ENCODE results near the gene PRR15L. TPM values are rescaled to one million over a fixed set of nuclear protein-coding genes. Genes with fewer than 3 reads are reported as not detected.

PRR15L gene
- total RNA-seq, 1 experiment from 2014 or later: not detected

GRCh38 chr17:47949197-47949759 is 8.4 kb downstream of the PRR15L start:
- Histone ChIP-seq H3K9ac (ENCODE audit: extremely low read depth, insufficient read length, low read length) (no peak overlapping the region), H3K23me2 (ENCODE audit: insufficient read length, low read depth, low read length, poor library complexity, severe bottlenecking) (no peaks in the 10 kb centered on the region), H2AK5ac (ENCODE audit: insufficient read length, low read length) (no peak overlapping the region), H3K18ac (ENCODE audit: insufficient read length, low read depth, low read length) (no peak overlapping the region), H2BK5ac (ENCODE audit: insufficient read length, low read length) (no peak overlapping the region), H4K91ac (ENCODE audit: insufficient read length, low read depth, low read length) (no peak overlapping the region), H2AFZ (ENCODE audit: low read length) (no peak overlapping the region), H3T11ph (ENCODE audit: low read length) (no peak overlapping the region), H4K5ac (ENCODE audit: insufficient read length, low read depth, low read length) (no peak overlapping the region), H3K27me3 (ENCODE audit: insufficient read depth, low read length) (no peaks in the 10 kb centered on the region), H3K79me2 (ENCODE audit: insufficient read depth, low read length) (no peaks in the 10 kb centered on the region), H3K9me3 (ENCODE audit: control insufficient read depth, low read depth, low read length) (no peaks in the 10 kb centered on the region), H2BK15ac (ENCODE audit: low read depth, low read length) (no peak overlapping the region), H3K79me1 (ENCODE audit: insufficient read depth, low read depth, low read length, poor library complexity, severe bottlenecking) (no peaks in the 10 kb centered on the region), H2BK120ac (ENCODE audit: low read depth, low read length, poor library complexity, severe bottlenecking) (no peak overlapping the region), H3K14ac (ENCODE audit: insufficient read depth, low read length) (no peak overlapping the region), H4K8ac (replicated peaks; ENCODE audit: insufficient read length, low read depth, low read length) (no peak overlapping the region), H4K20me1 (ENCODE audit: control insufficient read depth, insufficient read depth, insufficient read length) (no peaks in the 10 kb centered on the region), H3K4me1 (ENCODE audit: insufficient read depth, low read length) (no peaks in the 10 kb centered on the region), H3K27ac (ENCODE audit: insufficient read length, low read depth, low read length) (no peak overlapping the region), H2BK20ac (ENCODE audit: low read depth, low read length, poor library complexity, severe bottlenecking) (no peak overlapping the region), H2BK12ac (ENCODE audit: insufficient read length, low read depth, low read length) (no peak overlapping the region), H3K4me2 (ENCODE audit: insufficient read depth, insufficient read length, low read length) (peak overlapping the region; percentile 27), H3K4ac (ENCODE audit: low read depth, low read length) (no peak overlapping the region), H3K56ac (ENCODE audit: insufficient read length, low read depth, low read length) (no peak overlapping the region), H3K23ac (ENCODE audit: insufficient read length, low read depth, low read length) (no peak overlapping the region)
- DNase-seq: peak; percentile 96
- peaks cover 11 to 15% of the 10 kb centered on the region in 2 experiments for H3K4me1 Mint-ChIP-seq
- no CpG with 5 or more reads among the region's 22 CpGs for WGBS (ENCODE audit: extremely low coverage, insufficient read length, low lambda C conversion rate)
- peak; percentile 95 for TF ChIP-seq CTCF (conservative IDR thresholded peaks at IDR 0.05)
- peak overlapping the region in 1 of 3 experiments; percentile 20; a peak in 2 of 7 replicates for H3K27ac Mint-ChIP-seq
- no peaks in the 10 kb centered on the region; a peak in 2 of 7 replicates for H3K36me3 Mint-ChIP-seq (ENCODE audit: insufficient read depth in 1 of 3, low read depth in 3 of 3)
- peaks cover 5% of the 10 kb centered on the region for H3K27me3 Mint-ChIP-seq (ENCODE audit: low read depth)
- H3K4me3 Mint-ChIP-seq: peak overlapping the region; percentile 43; a peak in 4 of 5 replicates
- no peaks in the 10 kb centered on the region; a peak in 1 of 5 replicates for H3K9me3 Mint-ChIP-seq
